K562 (cell line): ENCODE results near the gene GCN1. TPM values are rescaled to one million over a fixed set of nuclear protein-coding genes. Genes with fewer than 3 reads are reported as not detected.

Experiments
- CHCHD3 ChIP-seq: fragments of 250-450 bp; sonication (Bioruptor Pico); IDR thresholded peaks from 2 replicates; pipeline ENCODE4 v2.1.2; 2022; ENCODE audit warnings: mild to moderate bottlenecking
- CREB1 ChIP-seq, 2 experiments: sonication (generic) in 1 of 2; formaldehyde crosslinking in 1 of 2; IDR thresholded peaks; 2 replicates each; pipeline versions ENCODE4 v1.6.1 to v1.8.0; 2012 to 2022; ENCODE audit warnings: inconsistent platforms in 1 of 2, mild to moderate bottlenecking in 1 of 2, missing genetic modification reagents in 1 of 2, moderate library complexity in 1 of 2
- EP400 ChIP-seq: fragments of 450-650 bp; IDR thresholded peaks from 2 replicates; pipeline ENCODE4 v1.6.1; 2017; ENCODE audit warnings: antibody characterized with exemption, mild to moderate bottlenecking, moderate library complexity
- FIP1L1 ChIP-seq: fragments of 200-400 bp; formaldehyde crosslinking; IDR thresholded peaks from 2 replicates; pipeline ENCODE4 v1.6.1; 2018; ENCODE audit warnings: mild to moderate bottlenecking, low read depth, low read length; ENCODE audit not compliant: poor library complexity, severe bottlenecking
- HDAC1 ChIP-seq, 2 experiments: fragments of 450-650 bp; IDR thresholded peaks; 2 replicates each; pipeline ENCODE4 v1.6.1; 2016 to 2017; ENCODE audit warnings: inconsistent platforms in 1 of 2, mild to moderate bottlenecking in 1 of 2, moderate library complexity in 1 of 2
- KDM2B ChIP-seq: fragments of 250-450 bp; sonication (Bioruptor Pico); IDR thresholded peaks from 2 replicates; pipeline ENCODE4 v1.8.0; 2021; ENCODE audit warnings: mild to moderate bottlenecking, moderate library complexity
- LCOR ChIP-seq: sonication (generic); formaldehyde crosslinking; IDR thresholded peaks from 2 replicates; pipeline ENCODE4 v1.8.0; 2022; ENCODE audit warnings: mild to moderate bottlenecking, missing genetic modification reagents
- PHTF2 ChIP-seq: fragments of 250-450 bp; sonication (Bioruptor Pico); IDR thresholded peaks from 2 replicates; pipeline ENCODE4 v1.5.0; 2021; ENCODE audit warnings: mild to moderate bottlenecking
- POLR2G ChIP-seq: fragments of 200-400 bp; formaldehyde crosslinking; IDR thresholded peaks from 2 replicates; pipeline ENCODE4 v1.6.1; 2017; ENCODE audit warnings: low read depth, mild to moderate bottlenecking, antibody characterized with exemption, low read length, moderate library complexity
- SRF ChIP-seq, 2 experiments: fragments of 250-450, 450-650 bp in 1 of 2; sonication (Bioruptor Pico) in 1 of 2; sonication (generic) in 1 of 2; formaldehyde crosslinking; IDR thresholded peaks; 2 replicates each; pipeline versions ENCODE4 v1.5.0 to v1.5.1; 2020 to 2022; ENCODE audit warnings: mild to moderate bottlenecking in 1 of 2, missing genetic modification reagents in 1 of 2
- TEAD4 ChIP-seq, 2 experiments: sonication (generic) in 1 of 2; formaldehyde crosslinking in 1 of 2; IDR thresholded peaks; 2 replicates each; pipeline versions ENCODE4 v1.6.1 to v1.8.0; 2012 to 2022; ENCODE audit warnings: borderline replicate concordance in 1 of 2, inconsistent platforms in 1 of 2, low read length in 1 of 2, mild to moderate bottlenecking in 1 of 2, missing genetic modification reagents in 1 of 2
- ZFPM2 ChIP-seq: fragments of 250-450 bp; sonication (Bioruptor Pico); IDR thresholded peaks from 2 replicates; pipeline ENCODE4 v1.5.1; 2022; ENCODE audit warnings: mild to moderate bottlenecking
- ZKSCAN3 ChIP-seq: fragments of 250-450 bp; sonication (Bioruptor Pico); IDR thresholded peaks from 2 replicates; pipeline ENCODE4 v1.4.0; 2020
- ZNF121 ChIP-seq: sonication (generic); formaldehyde crosslinking; conservative IDR thresholded peaks from 2 replicates; pipeline ENCODE4 v1.8.0; 2022; ENCODE audit warnings: missing genetic modification reagents
- ZNF76 ChIP-seq: fragments of 250-450 bp; sonication (Bioruptor Pico); IDR thresholded peaks from 2 replicates; pipeline ENCODE4 v1.4.0; 2020; ENCODE audit warnings: mild to moderate bottlenecking, moderate library complexity, borderline replicate concordance
- polyA plus RNA-seq, 8 experiments: library from polyadenylated mRNA; depleted of rRNA in 4 of 8; stranded (reverse) in 5 of 8; unstranded in 3 of 8; fragments of >200 nt; fragmentation: Nextera tagmentation in 2 of 8; fragmentation: Illumina TruSeq in 1 of 8; extraction: Ambion mirVana in 2 of 8; extraction: Trizol in 1 of 8; gene quantifications; 2 replicates each; pipeline versions ENCODE4 v1.2.1 to v1.2.3, GENCODE V29; 2011 to 2014; ENCODE audit warnings: inconsistent platforms in 1 of 8, missing spikeins in 1 of 8
- total RNA-seq, 7 experiments: library from RNA; depleted of rRNA in 6 of 7; stranded (reverse); fragments of >200 nt in 6 of 7; fragmentation: Illumina TruSeq in 2 of 7; extraction: Trizol in 2 of 7; gene quantifications; 2 replicates each; pipeline versions ENCODE4 v1.2.1 to v1.2.3, GENCODE V29; 2011 to 2021; ENCODE audit warnings: low replicate concordance in 1 of 7
- TF ChIP-seq, protein P1 (sequence below): fragments of 250-450 bp; sonication (Bioruptor Pico); IDR thresholded peaks from 2 replicates; pipeline ENCODE4 v1.5.0; 2021; ENCODE audit warnings: mild to moderate bottlenecking, moderate library complexity
- TF ChIP-seq, protein P2 (sequence below): fragments of 250-450 bp; sonication (Bioruptor Pico); IDR thresholded peaks from 2 replicates; pipeline ENCODE4 v1.5.0; 2020; ENCODE audit warnings: mild to moderate bottlenecking
- TF ChIP-seq, protein P3 (sequence below): fragments of 450-650 bp; conservative IDR thresholded peaks from 2 replicates; pipeline ENCODE4 v1.6.1; 2016; ENCODE audit warnings: missing genetic modification characterization, low read depth, mild to moderate bottlenecking, control low read depth, missing compliant biosample characterization
- TF ChIP-seq, protein P4 (sequence below): fragments of 200-800 bp; sonication (Bioruptor generic); IDR thresholded peaks from 2 replicates; pipeline ENCODE4 v1.6.1; 2017; ENCODE audit warnings: missing genetic modification characterization, missing compliant biosample characterization

Gene GCN1
- total and polyA plus RNA-seq, 9 of the 15 experiments (the other 6 are each of a cell fraction or from before 2014, with no cell fraction given), result 11.9 to 190 (median 51.7) TPM

DNA sequence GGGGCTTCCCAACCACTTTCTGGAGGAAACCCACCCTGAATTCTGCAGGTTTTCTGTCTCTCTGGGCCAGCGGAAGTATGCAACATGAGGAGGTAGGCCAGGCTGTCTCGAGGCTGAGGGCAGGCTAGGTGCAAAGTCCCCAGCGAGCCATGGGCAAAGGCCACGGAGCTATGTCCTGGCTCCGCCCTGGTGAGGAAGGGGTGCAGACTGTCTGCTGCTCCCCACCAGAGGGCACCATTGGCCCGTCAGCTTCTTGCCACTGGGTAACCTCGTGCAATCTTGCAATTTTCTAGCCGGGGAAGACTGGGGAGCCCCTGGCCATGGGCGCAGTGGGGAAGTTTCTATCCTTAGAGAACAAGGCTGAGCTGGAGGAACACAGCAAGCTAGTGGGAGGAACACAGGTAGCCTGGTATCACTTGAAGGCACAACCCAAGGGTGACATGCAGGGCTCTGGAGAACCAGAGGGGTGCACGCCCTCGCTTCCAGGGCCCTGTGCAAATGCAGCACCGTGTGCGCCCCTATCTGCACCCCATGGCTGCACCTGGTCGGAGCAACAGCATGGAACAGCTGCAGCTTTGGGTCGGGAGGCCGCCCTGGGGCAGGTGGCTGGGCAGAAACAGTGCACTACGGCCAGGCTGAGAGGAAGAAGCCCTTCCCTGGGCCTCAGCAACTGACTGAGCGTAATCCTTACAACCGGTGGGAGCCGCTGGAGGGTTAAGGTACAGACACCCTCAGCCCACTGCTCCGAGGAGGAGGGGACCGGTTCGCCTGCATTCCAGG, 34.0 kb upstream of the GCN1 start (continued):
- TF ChIP-seq EP400, result peak; percentile 52; the same call in 1 of the 2 replicates
- TF ChIP-seq, protein P1, sequence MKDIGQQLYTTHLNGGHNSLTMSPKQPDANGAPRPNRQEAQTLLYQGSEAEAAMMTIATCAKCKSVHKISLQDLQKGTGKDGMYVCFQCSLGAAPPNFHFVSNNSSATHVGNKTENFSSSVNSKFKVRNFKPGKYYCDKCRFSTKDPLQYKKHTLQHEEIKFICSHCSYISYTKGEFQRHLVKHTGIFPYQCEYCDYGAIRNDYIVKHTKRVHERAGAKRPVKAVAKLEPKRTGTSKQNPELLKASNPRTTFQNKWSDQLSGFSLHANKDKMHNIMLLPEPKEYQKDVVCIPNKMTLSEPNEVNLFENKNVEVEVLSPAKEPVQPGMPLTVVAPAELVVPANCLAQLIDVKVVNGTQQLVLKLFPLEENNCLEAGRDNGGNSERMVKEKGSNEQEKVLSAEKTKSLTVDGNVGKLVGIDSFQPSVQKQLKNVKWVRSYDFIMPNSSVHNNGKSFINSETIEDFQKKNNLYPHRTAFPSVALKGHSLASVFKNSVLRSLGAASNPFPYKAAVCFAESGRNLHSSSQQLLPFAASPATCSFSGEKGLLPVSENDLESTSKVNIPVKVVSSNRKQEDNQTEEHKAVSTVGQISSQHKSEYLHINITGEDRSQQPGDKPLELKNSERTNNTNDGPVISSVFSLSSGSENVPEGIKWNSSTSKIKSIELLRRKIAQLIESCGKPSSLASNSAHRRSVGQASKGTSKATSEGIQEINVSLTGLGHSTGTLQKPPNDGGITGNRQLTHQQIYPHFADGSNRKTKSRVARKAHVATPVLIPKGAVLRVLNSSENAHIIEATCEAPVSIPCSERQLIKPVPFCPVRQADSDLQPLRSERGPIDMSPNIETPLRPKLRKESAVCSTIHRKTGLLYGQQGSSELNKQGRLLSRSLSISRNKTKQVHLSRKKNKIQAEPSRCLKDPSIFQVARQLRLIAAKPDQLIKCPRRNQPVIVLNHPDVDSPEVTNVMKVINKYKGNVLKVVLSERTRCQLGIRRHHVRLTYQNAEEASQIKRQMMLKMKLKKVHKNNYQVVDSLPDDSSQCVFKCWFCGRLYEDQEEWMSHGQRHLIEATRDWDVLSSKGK, result no peak
- no peak for TF ChIP-seq ZNF121 (CRISPR knock-in tag)
- no peak; a peak in 1 of 4 replicates for TF ChIP-seq SRF (CRISPR knock-in tag; IDR thresholded peaks at IDR 0.05)
- TF ChIP-seq, protein P2, sequence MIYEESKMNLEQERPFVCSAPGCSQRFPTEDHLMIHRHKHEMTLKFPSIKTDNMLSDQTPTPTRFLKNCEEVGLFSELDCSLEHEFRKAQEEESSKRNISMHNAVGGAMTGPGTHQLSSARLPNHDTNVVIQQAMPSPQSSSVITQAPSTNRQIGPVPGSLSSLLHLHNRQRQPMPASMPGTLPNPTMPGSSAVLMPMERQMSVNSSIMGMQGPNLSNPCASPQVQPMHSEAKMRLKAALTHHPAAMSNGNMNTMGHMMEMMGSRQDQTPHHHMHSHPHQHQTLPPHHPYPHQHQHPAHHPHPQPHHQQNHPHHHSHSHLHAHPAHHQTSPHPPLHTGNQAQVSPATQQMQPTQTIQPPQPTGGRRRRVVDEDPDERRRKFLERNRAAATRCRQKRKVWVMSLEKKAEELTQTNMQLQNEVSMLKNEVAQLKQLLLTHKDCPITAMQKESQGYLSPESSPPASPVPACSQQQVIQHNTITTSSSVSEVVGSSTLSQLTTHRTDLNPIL (CRISPR knock-in tag), result no peak
- no peak for TF ChIP-seq TEAD4 (IDR thresholded peaks at IDR 0.05; ENCODE audit: low read length)
- no peak for TF ChIP-seq TEAD4 (CRISPR knock-in tag; IDR thresholded peaks at IDR 0.05; ENCODE audit: borderline replicate concordance)
- no peak for TF ChIP-seq HDAC1 (IDR thresholded peaks at IDR 0.05)
- TF ChIP-seq LCOR, result no peak
- no peak for TF ChIP-seq CREB1 (IDR thresholded peaks at IDR 0.05)
- no peak for TF ChIP-seq CREB1 (CRISPR knock-in tag; IDR thresholded peaks at IDR 0.05)
- TF ChIP-seq, protein P3, sequence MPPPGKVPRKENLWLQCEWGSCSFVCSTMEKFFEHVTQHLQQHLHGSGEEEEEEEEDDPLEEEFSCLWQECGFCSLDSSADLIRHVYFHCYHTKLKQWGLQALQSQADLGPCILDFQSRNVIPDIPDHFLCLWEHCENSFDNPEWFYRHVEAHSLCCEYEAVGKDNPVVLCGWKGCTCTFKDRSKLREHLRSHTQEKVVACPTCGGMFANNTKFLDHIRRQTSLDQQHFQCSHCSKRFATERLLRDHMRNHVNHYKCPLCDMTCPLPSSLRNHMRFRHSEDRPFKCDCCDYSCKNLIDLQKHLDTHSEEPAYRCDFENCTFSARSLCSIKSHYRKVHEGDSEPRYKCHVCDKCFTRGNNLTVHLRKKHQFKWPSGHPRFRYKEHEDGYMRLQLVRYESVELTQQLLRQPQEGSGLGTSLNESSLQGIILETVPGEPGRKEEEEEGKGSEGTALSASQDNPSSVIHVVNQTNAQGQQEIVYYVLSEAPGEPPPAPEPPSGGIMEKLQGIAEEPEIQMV, result no peak
- TF ChIP-seq KDM2B (CRISPR knock-in tag), result no peak
- TF ChIP-seq CHCHD3 (CRISPR knock-in tag), result no peak
- TF ChIP-seq ZNF76 (CRISPR knock-in tag), result no peak
- TF ChIP-seq ZFPM2 (CRISPR knock-in tag), result no peak
- TF ChIP-seq FIP1L1, result no peak
- TF ChIP-seq, protein P4, sequence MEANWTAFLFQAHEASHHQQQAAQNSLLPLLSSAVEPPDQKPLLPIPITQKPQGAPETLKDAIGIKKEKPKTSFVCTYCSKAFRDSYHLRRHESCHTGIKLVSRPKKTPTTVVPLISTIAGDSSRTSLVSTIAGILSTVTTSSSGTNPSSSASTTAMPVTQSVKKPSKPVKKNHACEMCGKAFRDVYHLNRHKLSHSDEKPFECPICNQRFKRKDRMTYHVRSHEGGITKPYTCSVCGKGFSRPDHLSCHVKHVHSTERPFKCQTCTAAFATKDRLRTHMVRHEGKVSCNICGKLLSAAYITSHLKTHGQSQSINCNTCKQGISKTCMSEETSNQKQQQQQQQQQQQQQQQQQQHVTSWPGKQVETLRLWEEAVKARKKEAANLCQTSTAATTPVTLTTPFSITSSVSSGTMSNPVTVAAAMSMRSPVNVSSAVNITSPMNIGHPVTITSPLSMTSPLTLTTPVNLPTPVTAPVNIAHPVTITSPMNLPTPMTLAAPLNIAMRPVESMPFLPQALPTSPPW (CRISPR knock-in tag), result peak; percentile 29; the same call in 1 of the 2 replicates
- TF ChIP-seq ZKSCAN3 (CRISPR knock-in tag), result no peak
- TF ChIP-seq PHTF2 (CRISPR knock-in tag), result no peak
- peak; percentile 48; the same call in 1 of the 2 replicates for TF ChIP-seq POLR2G
